ENCODE data around the gene POGLUT3. TPM values are rescaled to one million over a fixed set of nuclear protein-coding genes. Genes with fewer than 3 reads are reported as not detected.

POGLUT3 gene
- polyA plus RNA-seq, 1 experiment, result 20.8 TPM

DNA sequence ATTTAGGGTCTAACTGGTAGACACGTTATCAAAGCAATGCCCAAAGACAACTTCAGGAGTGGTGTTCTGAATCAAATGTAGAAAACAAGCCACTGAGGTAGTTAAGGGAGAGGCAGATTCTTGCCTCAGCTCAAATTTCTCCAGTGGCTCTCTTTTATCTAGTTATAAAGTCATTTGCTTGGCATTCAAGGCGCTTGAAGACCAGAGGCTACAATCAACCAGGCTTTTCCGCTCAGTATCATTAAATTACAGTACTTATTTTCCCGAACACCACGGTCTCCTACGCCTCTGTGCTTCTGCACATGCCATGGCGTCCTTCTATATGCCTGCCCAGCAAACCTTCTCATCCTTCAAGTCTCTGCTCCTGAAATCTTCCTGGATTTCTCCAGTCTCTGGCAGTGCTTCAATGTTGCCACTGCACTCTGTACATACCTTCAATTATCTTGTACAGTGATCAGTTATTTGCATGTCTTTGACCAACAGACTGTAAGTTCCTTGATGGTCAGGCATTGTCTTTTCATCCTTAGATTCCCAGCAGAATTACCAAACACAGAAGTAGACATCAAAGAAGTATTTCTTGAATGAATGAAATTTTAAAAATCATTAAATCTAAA, 1.4 kb downstream of the POGLUT3 start:
- POLR2A ChIA-PET, result no interaction called here
- TF ChIP-seq, protein P1, sequence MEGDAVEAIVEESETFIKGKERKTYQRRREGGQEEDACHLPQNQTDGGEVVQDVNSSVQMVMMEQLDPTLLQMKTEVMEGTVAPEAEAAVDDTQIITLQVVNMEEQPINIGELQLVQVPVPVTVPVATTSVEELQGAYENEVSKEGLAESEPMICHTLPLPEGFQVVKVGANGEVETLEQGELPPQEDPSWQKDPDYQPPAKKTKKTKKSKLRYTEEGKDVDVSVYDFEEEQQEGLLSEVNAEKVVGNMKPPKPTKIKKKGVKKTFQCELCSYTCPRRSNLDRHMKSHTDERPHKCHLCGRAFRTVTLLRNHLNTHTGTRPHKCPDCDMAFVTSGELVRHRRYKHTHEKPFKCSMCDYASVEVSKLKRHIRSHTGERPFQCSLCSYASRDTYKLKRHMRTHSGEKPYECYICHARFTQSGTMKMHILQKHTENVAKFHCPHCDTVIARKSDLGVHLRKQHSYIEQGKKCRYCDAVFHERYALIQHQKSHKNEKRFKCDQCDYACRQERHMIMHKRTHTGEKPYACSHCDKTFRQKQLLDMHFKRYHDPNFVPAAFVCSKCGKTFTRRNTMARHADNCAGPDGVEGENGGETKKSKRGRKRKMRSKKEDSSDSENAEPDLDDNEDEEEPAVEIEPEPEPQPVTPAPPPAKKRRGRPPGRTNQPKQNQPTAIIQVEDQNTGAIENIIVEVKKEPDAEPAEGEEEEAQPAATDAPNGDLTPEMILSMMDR (IDR thresholded peaks at IDR 0.05; ENCODE audit: insufficient read depth, low read depth, low read length), result no peak
- CTCF ChIA-PET, result no interaction called here
- Histone ChIP-seq H3K4me3 (ENCODE audit: low read depth, low read length) (peak overlapping the region; percentile 57), H3K36me3 (ENCODE audit: control insufficient read depth, insufficient read depth, low read length) (no peaks in the 10 kb centered on the region), H3K27me3 (ENCODE audit: control insufficient read depth, insufficient read depth, low read length) (no peaks in the 10 kb centered on the region)
- DNase-seq (ENCODE audit: low read depth), result no peak

DNA sequence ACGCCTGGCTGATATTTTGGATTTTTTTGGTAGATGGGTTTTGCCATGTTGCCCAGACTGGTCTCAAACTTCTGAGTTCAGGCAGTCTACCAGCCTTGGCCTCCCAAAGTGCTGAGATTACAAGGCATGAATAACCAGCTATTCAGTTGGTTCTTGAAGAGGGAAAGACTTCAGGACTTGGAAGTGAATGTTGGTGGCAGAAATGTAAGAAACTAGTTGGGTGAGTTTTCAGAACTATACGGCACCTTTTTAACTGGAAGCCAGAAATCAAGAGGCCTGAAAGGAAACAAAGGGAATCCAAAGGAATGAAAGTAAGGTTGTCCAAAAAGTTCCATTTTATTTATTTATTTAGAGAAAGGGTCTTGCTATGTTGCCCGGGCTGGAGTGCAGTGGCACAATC, 2.9 kb downstream of the POGLUT3 start:
- ChIA-PET POLR2A (no interaction called here), CTCF (no interaction called here)
- TF ChIP-seq, protein P1 (IDR thresholded peaks at IDR 0.05; ENCODE audit: insufficient read depth, low read depth, low read length), result no peak
- H3K36me3 ChIP-seq (ENCODE audit: control insufficient read depth, insufficient read depth, low read length), result peaks cover under 1% of the 10 kb centered on the region; the same call in 1 of the 2 replicates
- no peak for DNase-seq (ENCODE audit: low read depth)
- no peak overlapping the region for H3K4me3 ChIP-seq (ENCODE audit: low read depth, low read length)
- no peaks in the 10 kb centered on the region for H3K27me3 ChIP-seq (ENCODE audit: control insufficient read depth, insufficient read depth, low read length)

DNA sequence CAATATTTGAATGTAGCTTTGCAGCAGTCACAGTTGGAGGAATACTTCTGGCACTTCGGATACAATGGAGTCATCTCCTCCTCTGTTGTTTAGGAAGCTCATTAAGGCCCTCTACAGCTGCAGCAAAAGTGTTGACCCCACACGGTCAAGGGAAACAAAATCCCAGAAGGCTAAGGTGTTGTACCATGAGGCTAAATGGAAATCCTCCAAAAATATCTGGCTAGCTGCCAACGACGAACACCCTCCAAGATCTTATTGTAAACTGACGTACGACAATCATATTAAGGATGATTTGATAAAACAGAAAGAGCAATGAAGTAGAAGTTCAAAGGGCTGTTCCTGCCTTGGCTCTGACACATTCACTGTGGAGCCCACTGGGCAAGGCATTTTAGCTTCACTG, 4.0 kb downstream of the POGLUT3 start:
- POLR2A ChIA-PET, result interaction anchor here (0.6 kb wide), 1 partner anchor 65 kb away, joined by 5 read pairs; no protein-coding TSS in a partner anchor

GRCh38 chr11:108491936-108492335, 6.2 kb downstream of the POGLUT3 start:
- H3K4me3 ChIP-seq (ENCODE audit: low read depth, low read length), result no peak overlapping the region
- H3K27me3 ChIP-seq (ENCODE audit: control insufficient read depth, insufficient read depth, low read length), result no peaks in the 10 kb centered on the region
- CTCF ChIA-PET, result interaction anchor here (0.5 to 2.1 kb wide), 2 partner anchors 11 to 147 kb away, joined by 3 to 5 read pairs; no protein-coding TSS in a partner anchor
- DNase-seq (ENCODE audit: low read depth), result no peak
- POLR2A ChIA-PET, result no interaction called here
- peaks cover 2% of the 10 kb centered on the region; the same call in 1 of the 2 replicates for H3K36me3 ChIP-seq (ENCODE audit: control insufficient read depth, insufficient read depth, low read length)
- TF ChIP-seq, protein P1 (IDR thresholded peaks at IDR 0.05; ENCODE audit: insufficient read depth, low read depth, low read length), result no peak

More for the DNA sequence above, 4.0 kb downstream of the POGLUT3 start:
- Histone ChIP-seq H3K27me3 (ENCODE audit: control insufficient read depth, insufficient read depth, low read length) (no peaks in the 10 kb centered on the region), H3K4me3 (ENCODE audit: low read depth, low read length) (no peak overlapping the region), H3K36me3 (ENCODE audit: control insufficient read depth, insufficient read depth, low read length) (peaks cover 2% of the 10 kb centered on the region; the same call in 1 of the 2 replicates)
- CTCF ChIA-PET, result no interaction called here
- DNase-seq (ENCODE audit: low read depth), result no peak
- TF ChIP-seq, protein P1 (IDR thresholded peaks at IDR 0.05; ENCODE audit: insufficient read depth, low read depth, low read length), result no peak

GRCh38 chr11:108486828-108487227, 11.4 kb downstream of the POGLUT3 start:
- Histone ChIP-seq H3K4me3 (ENCODE audit: low read depth, low read length) (no peak overlapping the region), H3K36me3 (ENCODE audit: control insufficient read depth, insufficient read depth, low read length) (peaks cover 3% of the 10 kb centered on the region), H3K27me3 (ENCODE audit: control insufficient read depth, insufficient read depth, low read length) (no peaks in the 10 kb centered on the region)
- ChIA-PET CTCF (no interaction called here), POLR2A (no interaction called here)
- no peak for DNase-seq (ENCODE audit: low read depth)
- TF ChIP-seq, protein P1 (IDR thresholded peaks at IDR 0.05; ENCODE audit: insufficient read depth, low read depth, low read length), result no peak

Measured in BJ (cell line).